ENCODE measurements around the gene RHO.

The RHO gene

GRCh38 chr3:129549006-129549800, 20.8 kb downstream of the RHO start:
- no peak overlapping the region for H2AFZ ChIP-seq (ENCODE audit: low read depth, low read length)
- H3K9ac ChIP-seq (ENCODE audit: low read length), result no peak overlapping the region
- H3K79me2 ChIP-seq (ENCODE audit: low read length), result no peaks in the 10 kb centered on the region
- H3K9me3 ChIP-seq (ENCODE audit: insufficient read depth, low read length), result no peaks in the 10 kb centered on the region
- peaks cover 14% of the 10 kb centered on the region for H3K27me3 ChIP-seq (ENCODE audit: low read depth, low read length)
- H4K20me1 ChIP-seq (ENCODE audit: insufficient read depth, low read length), result no peaks in the 10 kb centered on the region
- TF ChIP-seq CTCF (IDR thresholded peaks at IDR 0.05; ENCODE audit: low read depth, low read length) (no peak), EZH2phosphoT487 (IDR thresholded peaks at IDR 0.05; ENCODE audit: low read depth) (no peak)
- H3K36me3 ChIP-seq (replicated peaks; ENCODE audit: low read depth, low read length), result no peaks in the 10 kb centered on the region
- no peak overlapping the region for H3K27ac ChIP-seq (ENCODE audit: low read length)
- H3K4me3 ChIP-seq (ENCODE audit: low read length), result no peak overlapping the region
- H3K4me2 ChIP-seq (ENCODE audit: low read length), result no peak overlapping the region
- peaks cover 9% of the 10 kb centered on the region for H3K4me1 ChIP-seq (ENCODE audit: low read length)

- no peak for TF ChIP-seq CTCF (IDR thresholded peaks at IDR 0.05; ENCODE audit: low read depth, low read length)
- no peak for TF ChIP-seq EZH2phosphoT487 (IDR thresholded peaks at IDR 0.05; ENCODE audit: low read depth)
- Histone ChIP-seq H2AFZ (ENCODE audit: low read depth, low read length) (no peak overlapping the region), H3K79me2 (ENCODE audit: low read length) (no peaks in the 10 kb centered on the region), H3K9me3 (ENCODE audit: insufficient read depth, low read length) (no peaks in the 10 kb centered on the region), H3K27me3 (ENCODE audit: low read depth, low read length) (peaks cover 20% of the 10 kb centered on the region), H3K36me3 (replicated peaks; ENCODE audit: low read depth, low read length) (no peaks in the 10 kb centered on the region), H3K4me1 (ENCODE audit: low read length) (peaks cover 15% of the 10 kb centered on the region), H3K4me2 (ENCODE audit: low read length) (no peak overlapping the region), H3K9ac (ENCODE audit: low read length) (no peak overlapping the region), H4K20me1 (ENCODE audit: insufficient read depth, low read length) (no peaks in the 10 kb centered on the region), H3K4me3 (ENCODE audit: low read length) (no peak overlapping the region), H3K27ac (ENCODE audit: low read length) (no peak overlapping the region)
Measured at GRCh38 chr3:129549805-129550204, 21.4 kb downstream of the RHO start.

GRCh38 chr3:129552287-129553050, 24.0 kb downstream of the RHO start:
- H3K9ac ChIP-seq (ENCODE audit: low read length), result no peak overlapping the region
- no peak overlapping the region for H3K4me2 ChIP-seq (ENCODE audit: low read length)
- H3K27ac ChIP-seq (ENCODE audit: low read length), result no peak overlapping the region
- H3K4me1 ChIP-seq (ENCODE audit: low read length), result peaks cover 32% of the 10 kb centered on the region
- peaks cover 25% of the 10 kb centered on the region for H3K27me3 ChIP-seq (ENCODE audit: low read depth, low read length)
- H3K36me3 ChIP-seq (replicated peaks; ENCODE audit: low read depth, low read length), result no peaks in the 10 kb centered on the region
- no peak overlapping the region for H3K4me3 ChIP-seq (ENCODE audit: low read length)
- no peaks in the 10 kb centered on the region for H3K79me2 ChIP-seq (ENCODE audit: low read length)
- H3K9me3 ChIP-seq (ENCODE audit: insufficient read depth, low read length), result no peaks in the 10 kb centered on the region
- no peak for TF ChIP-seq CTCF (IDR thresholded peaks at IDR 0.05; ENCODE audit: low read depth, low read length)
- TF ChIP-seq EZH2phosphoT487 (IDR thresholded peaks at IDR 0.05; ENCODE audit: low read depth), result no peak
- H4K20me1 ChIP-seq (ENCODE audit: insufficient read depth, low read length), result no peaks in the 10 kb centered on the region
- no peak overlapping the region for H2AFZ ChIP-seq (ENCODE audit: low read depth, low read length)

GRCh38 chr3:129553171-129553570, 24.7 kb downstream of the RHO start:
- TF ChIP-seq CTCF (IDR thresholded peaks at IDR 0.05; ENCODE audit: low read depth, low read length), result no peak
- TF ChIP-seq EZH2phosphoT487 (IDR thresholded peaks at IDR 0.05; ENCODE audit: low read depth), result no peak
- Histone ChIP-seq H3K4me3 (ENCODE audit: low read length) (0 out of 2 replicates have a peak overlapping the region, but pooled peaks have one; percentile 56), H3K9me3 (ENCODE audit: insufficient read depth, low read length) (no peaks in the 10 kb centered on the region), H3K9ac (ENCODE audit: low read length) (no peak overlapping the region), H3K27ac (ENCODE audit: low read length) (no peak overlapping the region), H2AFZ (ENCODE audit: low read depth, low read length) (no peak overlapping the region), H4K20me1 (ENCODE audit: insufficient read depth, low read length) (no peaks in the 10 kb centered on the region), H3K4me1 (ENCODE audit: low read length) (peaks cover 34% of the 10 kb centered on the region), H3K36me3 (replicated peaks; ENCODE audit: low read depth, low read length) (no peaks in the 10 kb centered on the region), H3K27me3 (ENCODE audit: low read depth, low read length) (peaks cover 25% of the 10 kb centered on the region), H3K79me2 (ENCODE audit: low read length) (no peaks in the 10 kb centered on the region), H3K4me2 (ENCODE audit: low read length) (peak overlapping the region; percentile 64)

Data from OCI-LY3 (cell line).